Smooth muscle cell of the brain vasculature (primary cell): ENCODE data around the gene DNAJA1.
"Not testable (repeated sequence)": the region's sequence is repeated elsewhere in the genome, so short reads cannot be mapped to it uniquely, and the experiment has no call there.

ENCODE experiments used
- DNase-seq: peaks from one replicate; pipeline ENCODE4 v3.0.0-alpha.2; 2012; ENCODE audit warnings: low read depth, low spot score

The DNAJA1 gene

DNA sequence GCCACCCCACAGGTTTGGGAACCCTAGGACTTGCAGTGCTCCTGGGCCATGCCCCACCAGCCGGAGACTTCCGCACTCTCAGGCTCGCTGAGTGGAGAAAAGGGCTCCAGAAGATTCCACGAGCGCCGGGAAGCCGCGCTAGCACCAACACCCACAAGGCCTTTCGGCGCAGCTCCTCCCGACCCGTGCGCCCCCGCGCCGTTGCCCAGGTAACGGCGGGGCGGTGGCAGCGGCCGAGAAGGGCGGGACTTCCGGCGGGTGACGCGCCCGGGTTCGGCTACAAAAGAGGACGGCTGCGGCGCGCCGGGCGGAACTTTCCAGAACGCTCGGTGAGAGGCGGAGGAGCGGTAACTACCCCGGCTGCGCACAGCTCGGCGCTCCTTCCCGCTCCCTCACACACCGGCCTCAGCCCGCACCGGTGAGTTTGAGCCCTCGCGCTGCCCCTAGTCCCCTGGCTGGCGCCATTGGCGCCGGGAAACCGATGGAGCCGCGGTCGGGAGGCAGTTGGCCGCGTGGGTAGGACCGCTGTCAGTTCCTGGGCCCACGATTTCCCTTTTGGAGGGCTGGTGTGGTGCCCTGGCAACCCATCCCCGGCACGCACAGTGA, at the start of gene DNAJA1:
TSS of gene DNAJA1 (plus strand) at position 308 of the 606 bp plus-strand sequence. CDS start 1,212 bp downstream, outside the sequence.
- DNase-seq = peak; percentile 83

- no peak for DNase-seq
These were observed 47.0 kb upstream of the DNAJA1 start for GRCh38 chr9:32978051-32978450.

- no peak for DNase-seq
These were observed 38.1 kb upstream of the DNAJA1 start for GRCh38 chr9:32986971-32987370.

DNA sequence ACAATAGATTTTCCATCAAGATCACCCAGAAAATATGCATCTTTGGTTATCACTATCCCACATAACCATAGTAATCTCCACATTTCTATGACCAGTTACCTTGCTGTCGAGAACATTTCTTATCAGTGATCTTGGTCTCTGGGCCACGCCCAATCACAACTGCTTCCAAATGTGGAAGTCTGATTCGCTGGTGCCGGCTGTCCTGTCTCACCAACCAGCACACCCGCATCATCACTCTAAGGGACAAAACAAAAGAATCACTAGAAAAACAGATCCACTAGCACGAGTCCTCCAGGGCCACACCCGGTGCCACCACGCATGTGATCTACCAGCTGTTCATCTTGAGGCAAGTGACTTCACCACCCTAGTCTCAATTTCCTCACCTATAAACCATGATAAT, 35.4 kb upstream of the DNAJA1 start:
- DNase-seq = no peak

- DNase-seq = no peak
These were observed 33.0 kb upstream of the DNAJA1 start for GRCh38 chr9:32991897-32992594.

GRCh38 chr9:32992595-32993238, 32.4 kb upstream of the DNAJA1 start:
- no peak for DNase-seq

GRCh38 chr9:33000682-33001055, 24.4 kb upstream of the DNAJA1 start:
- DNase-seq = not testable (repeated sequence)

DNA sequence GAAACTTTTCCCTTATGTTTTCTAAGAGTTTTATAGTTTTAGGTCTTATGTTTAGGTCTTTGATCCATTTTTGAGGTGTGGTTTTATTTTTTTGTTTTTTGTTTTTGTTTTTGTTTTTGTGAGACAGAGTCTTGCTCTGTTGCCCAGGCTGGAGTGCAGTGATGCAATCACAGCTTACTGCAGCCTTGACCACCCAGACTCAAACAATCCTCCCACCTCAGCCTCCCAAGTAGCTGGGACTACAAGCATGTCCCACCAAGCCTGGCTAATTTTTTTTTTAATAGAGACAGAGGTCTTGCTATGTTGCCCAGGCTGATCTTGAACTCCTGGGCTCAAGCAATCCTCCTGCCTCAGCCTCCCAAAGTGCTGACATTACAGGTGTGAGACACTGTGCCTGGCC, 19.7 kb upstream of the DNAJA1 start:
- DNase-seq = not testable (repeated sequence)

DNA sequence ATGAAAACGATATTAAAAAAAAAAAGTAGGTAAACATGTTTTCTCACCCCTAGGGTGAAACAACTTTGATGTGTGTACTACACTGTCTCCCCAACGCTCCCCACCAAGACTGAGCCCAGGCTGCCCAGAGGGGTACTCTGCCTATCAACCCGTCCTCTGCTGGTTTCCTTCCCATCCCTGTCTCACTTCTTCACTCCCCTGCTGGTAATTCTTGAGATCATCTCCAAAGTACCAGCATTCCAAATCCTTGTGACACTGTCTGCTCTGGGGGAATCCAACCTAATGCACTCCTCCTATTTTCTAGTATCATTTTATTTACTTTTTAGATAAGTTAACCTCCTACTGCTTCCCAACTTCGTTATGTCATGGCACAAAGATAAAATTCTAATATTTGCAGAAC, 17.3 kb upstream of the DNAJA1 start:
- DNase-seq = no peak

DNA sequence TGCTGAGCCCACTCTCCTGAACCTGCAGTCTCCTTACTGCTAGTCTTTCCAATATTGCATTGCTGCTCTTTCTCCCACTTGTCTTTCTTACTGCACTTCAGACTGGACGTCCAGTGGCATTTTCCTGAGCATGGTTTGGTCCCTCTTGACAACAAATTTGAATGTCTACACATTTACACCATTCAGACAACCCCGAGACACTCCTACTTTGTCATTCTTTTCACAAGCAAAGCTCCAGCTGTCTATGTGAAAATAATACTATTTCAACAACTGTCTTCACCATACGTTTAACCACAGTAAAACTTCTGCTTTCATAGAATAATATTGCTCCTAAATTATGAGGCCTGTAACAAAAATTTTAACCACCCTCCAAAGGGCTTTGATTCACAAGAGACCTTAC, 13.2 kb upstream of the DNAJA1 start:
- no peak for DNase-seq

- no peak for DNase-seq
These were observed 12.6 kb upstream of the DNAJA1 start for GRCh38 chr9:33012328-33013069.

- DNase-seq = no peak
These were observed 11.0 kb upstream of the DNAJA1 start for GRCh38 chr9:33013962-33014664.

- DNase-seq = no peak
These were observed 10.4 kb upstream of the DNAJA1 start for GRCh38 chr9:33014665-33015014.

DNA sequence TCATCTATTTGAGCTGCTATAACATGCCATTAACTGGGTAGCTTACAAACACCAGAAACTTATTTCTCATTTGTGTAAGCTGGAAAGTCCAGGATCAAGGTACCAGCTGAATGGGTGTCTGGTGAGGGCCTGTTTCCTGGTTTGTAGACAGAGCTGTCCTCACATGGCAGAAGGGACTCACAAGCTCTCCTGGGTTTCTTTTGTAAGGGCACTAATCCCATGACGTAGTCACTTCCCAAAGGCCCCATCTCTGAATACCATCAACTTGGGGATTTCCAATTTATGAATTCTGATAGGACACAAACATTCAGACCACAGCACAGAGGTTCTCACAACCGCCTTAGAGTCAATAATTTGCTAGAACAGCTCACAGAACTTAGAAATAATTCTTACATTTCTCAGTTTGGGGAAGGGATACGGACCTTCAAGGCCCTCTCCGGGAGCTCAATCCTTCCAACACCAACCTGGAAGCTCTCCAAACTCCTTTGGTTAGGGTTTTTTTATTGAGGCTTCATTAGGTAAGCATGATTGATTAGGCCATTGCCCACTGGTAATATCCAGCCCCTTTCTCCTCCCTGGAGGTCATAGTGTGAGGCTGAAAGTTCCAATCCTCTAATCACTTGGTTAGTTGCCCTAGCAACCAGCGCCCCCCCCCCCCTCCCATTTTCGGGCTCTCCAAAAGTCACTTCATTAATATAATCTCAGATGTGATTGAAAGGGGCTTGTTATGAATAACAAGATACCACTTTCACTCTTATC, 7.6 kb upstream of the DNAJA1 start:
- DNase-seq = no peak

GRCh38 chr9:33019797-33020196, 5.3 kb upstream of the DNAJA1 start:
- DNase-seq = no peak

- DNase-seq = no peak
These were observed 2.8 kb upstream of the DNAJA1 start for GRCh38 chr9:33022303-33022702.

- DNase-seq = no peak
These were observed 2.3 kb upstream of the DNAJA1 start for GRCh38 chr9:33022755-33023154.

DNA sequence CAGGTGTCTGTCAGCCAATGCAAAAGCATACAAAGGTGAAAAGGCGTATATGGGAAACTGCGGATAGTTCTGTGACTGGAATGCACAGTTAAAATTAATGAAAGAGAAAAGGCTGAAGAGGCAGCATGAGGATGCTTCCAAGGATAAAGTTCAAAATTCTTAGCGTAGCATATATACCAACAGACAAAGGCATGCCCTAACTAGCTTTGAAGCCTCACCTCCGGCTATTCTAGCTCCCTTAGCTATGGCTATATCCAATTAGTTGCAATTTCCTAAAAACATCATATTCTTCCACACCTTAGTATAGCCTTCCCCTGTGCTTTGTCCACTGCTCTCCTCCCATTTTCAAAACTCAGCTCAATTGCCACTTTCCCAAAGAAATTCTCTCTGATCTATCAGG, 1.4 kb upstream of the DNAJA1 start:
- no peak for DNase-seq

DNA sequence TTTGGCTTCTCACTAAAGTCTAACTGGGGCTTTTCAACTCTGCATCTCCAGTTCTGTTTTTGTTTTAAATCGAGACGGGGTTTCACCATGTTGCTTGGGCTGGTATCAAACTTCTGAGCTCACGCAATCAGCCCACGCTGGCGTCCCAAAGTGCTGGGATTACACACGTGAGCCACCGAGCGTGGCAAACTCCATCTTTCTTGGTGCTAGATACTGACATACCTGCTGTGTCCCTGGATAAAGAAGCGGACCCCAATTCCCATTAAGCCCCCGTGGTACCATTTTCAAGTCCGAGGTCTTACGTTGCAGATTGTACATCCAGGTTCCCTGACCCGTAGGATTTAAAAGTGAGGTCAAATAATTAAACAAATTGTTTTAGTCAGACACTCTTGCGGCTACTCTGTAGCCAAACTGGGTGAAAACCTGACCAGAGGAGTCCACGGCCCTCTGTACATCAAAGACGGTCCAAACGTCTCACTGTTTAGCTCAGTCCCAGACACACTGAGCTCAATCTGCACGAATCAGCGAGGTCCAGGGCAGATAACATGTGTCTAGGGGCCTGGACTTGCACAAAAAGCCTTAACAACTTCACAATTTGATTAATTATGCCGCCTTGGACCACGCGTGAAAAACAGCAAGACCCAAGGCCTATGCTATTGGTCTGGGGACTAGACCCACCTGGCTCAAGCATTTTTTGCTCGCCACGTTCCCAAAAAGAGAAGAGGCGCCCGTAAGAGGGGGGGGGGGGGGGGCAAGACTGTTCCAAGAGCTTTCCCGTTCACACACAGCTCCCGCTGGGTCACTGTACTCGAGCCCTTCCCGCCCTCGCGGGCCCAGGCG, 727 bp upstream of the DNAJA1 start:
- DNase-seq = peak; percentile 13
